Activated T-cell treated with anti-CD3 and anti-CD28 coated beads, Interleukin-2, amount 50 U/mL, for 72 hours (primary cell): ENCODE data around the gene RPL36A. TPM values are rescaled to one million over a fixed set of nuclear protein-coding genes. Genes with fewer than 3 reads are reported as not detected.
A peak's percentile ranks its signal among the peaks of the same experiment; 100 is the strongest.

Source experiments
- ATAC-seq, 2 donors: fragments of 150-1000 bp; cut with Tn5 transposase; replicated peaks in 1 of 2; 2 replicates each; pipeline ENCODE4 v1.10.0; 2021; ENCODE audit warnings: moderate library complexity in 2 of 2, mild to moderate bottlenecking in 1 of 2
- DNase-seq, 2 donors: peaks; one replicate each; pipeline ENCODE4 v3.0.0; 2021 to 2022; ENCODE audit warnings: mixed read lengths in 1 of 2
- H3K27ac Mint-ChIP-seq: one replicate; pipeline ENCODE4 v1.8.0; 2022; ENCODE audit warnings: mild to moderate bottlenecking, moderate library complexity, mixed read lengths
- H3K27me3 Mint-ChIP-seq: one replicate; pipeline ENCODE4 v1.8.0; 2022; ENCODE audit warnings: low read depth, mixed read lengths
- H3K36me3 Mint-ChIP-seq, 2 donors: one replicate each; pipeline ENCODE4 v1.8.0; 2022; ENCODE audit warnings: mixed read lengths in 2 of 2, mild to moderate bottlenecking in 1 of 2; ENCODE audit not compliant: insufficient read depth in 2 of 2
- H3K4me1 Mint-ChIP-seq: one replicate; pipeline ENCODE4 v1.8.0; 2022; ENCODE audit warnings: low read depth, mixed read lengths
- H3K4me3 Mint-ChIP-seq, 2 donors: one replicate each; pipeline ENCODE4 v1.8.0; 2022; ENCODE audit warnings: mild to moderate bottlenecking in 2 of 2, mixed read lengths in 2 of 2, moderate library complexity in 2 of 2
- H3K9me3 Mint-ChIP-seq, 2 donors: one replicate each; pipeline ENCODE4 v1.8.0; 2022; ENCODE audit warnings: mixed read lengths in 2 of 2
- total RNA-seq, 2 donors: library from RNA; stranded (reverse); gene quantifications; one replicate each; pipeline ENCODE4 v1.2.3, GENCODE V29; 2022

RPL36A gene
- 100 to 1,000 TPM; 221 to 294 TPM for total RNA-seq

DNA sequence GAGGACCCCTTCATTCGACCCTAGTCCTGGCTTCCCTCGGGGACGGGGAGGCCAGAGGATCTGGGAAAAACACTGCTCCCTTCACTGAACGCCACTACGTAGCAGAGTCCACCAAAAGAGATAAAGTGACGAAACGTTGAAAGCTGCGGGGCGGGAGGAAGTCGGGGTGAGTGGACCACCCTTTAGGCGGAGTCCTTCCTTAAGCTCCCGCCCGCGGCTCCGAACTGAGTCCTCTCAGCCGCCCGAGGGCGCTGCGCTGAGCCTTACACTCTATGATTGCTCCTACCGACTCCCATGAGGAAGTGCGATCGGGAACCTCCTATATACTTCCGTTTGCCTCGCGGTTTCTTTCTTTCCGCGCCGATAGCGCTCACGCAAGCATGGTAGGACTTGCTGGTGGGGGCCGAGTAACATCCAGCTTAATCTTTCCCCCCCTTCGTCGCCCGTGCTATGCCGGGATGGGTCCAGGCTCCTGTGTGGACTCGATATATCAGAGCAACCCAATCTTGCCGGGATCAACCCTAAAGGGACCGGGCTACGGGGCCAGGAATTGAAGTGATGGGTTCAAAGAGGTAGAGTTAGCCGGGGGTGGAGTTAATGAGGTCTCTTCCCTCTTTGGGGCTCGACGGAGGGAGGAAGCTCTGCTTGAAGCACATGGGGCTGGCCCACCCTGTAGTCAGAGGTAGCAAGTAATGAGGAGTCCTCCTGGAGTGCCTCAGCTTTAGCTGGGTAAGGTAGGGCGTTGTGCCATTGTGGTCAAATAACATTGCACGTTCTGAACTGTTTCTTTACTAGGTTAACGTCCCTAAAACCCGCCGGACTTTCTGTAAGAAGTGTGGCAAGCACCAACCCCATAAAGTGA is at the start of gene RPL36A:
Gene RPL36A, plus strand, starts transcription at position 348 of the 862 bp plus-strand sequence. Its CDS starts 33 bp downstream, at position 381.
- Mint-ChIP-seq H3K9me3 (no peaks in the 10 kb centered on the region), H3K4me3 (peak within 1 kb of the TSS; percentile 91 to 96), H3K27ac (peak within 1 kb of the TSS; percentile 98), H3K4me1 (peaks cover 11% of the 10 kb centered on the region), H3K36me3 (peaks cover 9 to 22% of the 10 kb centered on the region in 2 donors), H3K27me3 (no peaks in the 10 kb centered on the region)
- DNase-seq (peak; percentile 82 to 86), ATAC-seq (peak; percentile 96 to 98)

DNA sequence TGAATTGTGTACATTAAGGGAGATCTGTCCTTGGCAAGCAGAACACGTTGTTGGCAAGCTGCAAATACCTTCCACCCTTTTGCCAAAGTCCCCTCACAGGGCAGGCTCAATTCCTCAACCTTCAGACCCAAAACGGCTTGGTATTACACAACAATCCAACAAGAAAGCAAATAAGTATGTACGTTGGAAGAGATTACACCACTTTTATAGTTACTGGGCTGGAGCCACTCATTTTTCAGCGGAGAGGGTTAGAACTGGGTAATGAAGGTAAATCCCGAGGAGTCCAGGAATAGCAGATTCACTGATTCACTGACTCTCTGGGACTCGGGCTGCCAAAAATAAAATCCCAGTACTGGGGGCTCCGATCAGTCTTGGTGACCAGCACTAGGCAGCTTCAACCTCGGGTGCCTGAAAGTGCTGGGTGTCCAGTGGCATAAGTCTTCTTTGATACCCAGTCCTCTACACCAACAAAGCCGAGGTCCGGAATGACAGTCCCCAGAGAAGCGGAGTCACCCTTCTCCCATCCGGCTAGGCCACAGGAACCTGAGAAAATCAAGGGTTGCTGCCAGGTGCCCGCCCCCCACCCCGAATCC is 42.9 kb upstream of the RPL36A start:
- H3K36me3 Mint-ChIP-seq: peaks cover 4% of the 10 kb centered on the region in 2 donors
- DNase-seq: peak; percentile 1 to 5
- no peaks in the 10 kb centered on the region for H3K9me3 Mint-ChIP-seq
- peaks cover 6% of the 10 kb centered on the region for H3K27me3 Mint-ChIP-seq
- peak overlapping the region; percentile 77 for H3K27ac Mint-ChIP-seq
- H3K4me3 Mint-ChIP-seq: peak overlapping the region; percentile 91 to 93
- peaks cover 27% of the 10 kb centered on the region for H3K4me1 Mint-ChIP-seq
- peak; percentile 3 to 8 for ATAC-seq

DNA sequence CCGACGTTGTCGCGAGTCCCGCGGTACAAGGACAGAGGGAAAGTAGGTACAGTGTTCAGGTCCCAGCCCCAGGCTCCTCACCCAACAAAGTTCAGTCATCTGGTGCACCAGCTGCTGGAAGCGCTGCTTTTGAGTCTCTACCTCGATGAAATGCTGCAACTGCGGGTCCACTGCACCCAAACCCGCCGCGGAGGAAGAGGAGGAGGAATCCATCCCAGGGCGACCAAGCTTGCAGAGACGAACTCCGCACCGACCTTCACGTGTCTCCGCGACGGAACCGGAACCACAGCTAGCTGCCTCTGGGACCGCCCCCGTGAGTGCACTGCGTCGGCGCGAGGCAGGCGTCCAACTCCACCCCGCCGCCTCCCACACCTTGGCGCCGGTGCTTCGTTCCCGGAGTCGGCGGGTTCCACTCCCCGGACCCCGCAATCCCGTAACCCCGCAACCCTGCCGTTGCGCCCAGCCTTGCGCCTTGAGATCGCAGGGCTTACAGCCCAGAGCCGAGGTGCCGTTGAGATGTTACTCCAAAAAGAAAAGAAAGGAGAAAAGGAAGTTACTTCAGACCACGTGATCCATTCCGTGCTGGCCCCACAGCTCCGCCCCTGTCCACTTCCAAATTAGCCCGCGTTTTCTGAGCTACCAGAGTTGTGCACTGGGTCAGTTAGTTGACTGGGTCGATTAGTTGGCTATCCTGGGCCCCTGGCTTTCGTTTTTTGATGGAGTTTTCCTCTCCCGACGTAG is 42.2 kb upstream of the RPL36A start, which contains the start of gene TIMM8A:
Gene TIMM8A, minus strand, starts transcription at position 291 of the 741 bp plus-strand sequence. Its CDS starts 78 bp downstream, at position 213.
- peak within 1 kb of the TSS; percentile 91 to 93 for H3K4me3 Mint-ChIP-seq
- H3K27ac Mint-ChIP-seq: peak within 1 kb of the TSS; percentile 84
- H3K36me3 Mint-ChIP-seq: peaks cover 4% of the 10 kb centered on the region in 2 donors
- peaks cover 6% of the 10 kb centered on the region for H3K27me3 Mint-ChIP-seq
- no peaks in the 10 kb centered on the region for H3K9me3 Mint-ChIP-seq
- DNase-seq (peak; percentile 79 to 85), ATAC-seq (peak; percentile 99)
- H3K4me1 Mint-ChIP-seq: peaks cover 27% of the 10 kb centered on the region

DNA sequence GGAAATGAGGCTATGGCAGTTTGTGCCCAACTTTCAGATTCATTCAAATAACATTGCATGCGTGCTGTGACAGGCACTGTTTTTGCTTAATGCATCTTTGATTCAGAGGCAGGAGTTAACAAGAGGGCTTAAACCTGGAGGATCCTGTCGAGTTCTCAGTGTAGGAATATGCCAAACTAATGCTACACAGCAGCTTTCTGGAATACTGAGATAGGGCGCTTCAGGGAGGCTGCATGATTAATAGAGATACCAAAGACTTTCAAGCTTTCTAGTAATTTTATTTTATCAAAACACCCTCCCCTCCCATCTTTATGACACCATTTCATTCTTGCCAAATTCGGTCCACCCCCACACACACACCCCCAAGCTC is 41.6 kb upstream of the RPL36A start:
- H3K9me3 Mint-ChIP-seq: no peaks in the 10 kb centered on the region
- peak overlapping the region; percentile 91 to 93 for H3K4me3 Mint-ChIP-seq
- DNase-seq (no peak), ATAC-seq (no peak)
- peak overlapping the region; percentile 84 for H3K27ac Mint-ChIP-seq
- H3K36me3 Mint-ChIP-seq: peaks cover 2 to 4% of the 10 kb centered on the region in 2 donors
- peaks cover 27% of the 10 kb centered on the region for H3K4me1 Mint-ChIP-seq
- H3K27me3 Mint-ChIP-seq: peaks cover 10% of the 10 kb centered on the region

DNA sequence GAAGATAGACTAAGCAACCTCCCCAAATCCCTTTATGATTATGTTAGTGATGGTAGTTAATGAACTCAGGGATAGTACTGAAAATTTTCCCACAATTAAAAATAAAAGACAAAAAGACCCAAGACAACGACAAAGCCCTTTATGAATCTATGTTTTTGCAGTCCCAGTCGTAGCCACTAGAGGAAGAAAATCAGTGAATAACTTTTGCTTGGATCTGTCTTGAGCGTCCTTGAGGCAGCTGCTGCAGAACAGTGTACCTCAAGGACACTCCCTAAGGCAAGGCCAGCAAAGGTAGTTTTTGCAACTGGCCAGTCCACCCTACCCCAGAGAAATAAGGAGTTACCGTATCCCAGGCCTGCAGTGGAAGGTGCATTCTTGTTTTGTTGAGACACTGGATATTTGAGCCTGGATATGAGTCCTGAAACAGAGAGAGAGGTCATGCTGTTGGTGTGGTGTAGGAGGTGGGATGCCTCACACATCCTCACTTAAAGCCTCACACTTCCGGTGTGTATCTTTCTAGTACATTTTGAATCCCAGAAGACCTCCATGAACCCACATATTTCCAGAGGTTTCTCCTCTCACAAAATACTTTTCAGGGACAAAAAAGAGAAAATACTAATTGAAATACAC is 33.5 kb upstream of the RPL36A start:
- no peaks in the 10 kb centered on the region for H3K36me3 Mint-ChIP-seq
- H3K4me1 Mint-ChIP-seq: no peaks in the 10 kb centered on the region
- H3K4me3 Mint-ChIP-seq: no peak overlapping the region
- no peak for DNase-seq
- H3K27ac Mint-ChIP-seq: no peak overlapping the region
- H3K27me3 Mint-ChIP-seq: peaks cover 14% of the 10 kb centered on the region
- no peaks in the 10 kb centered on the region for H3K9me3 Mint-ChIP-seq
- ATAC-seq: no peak

DNA sequence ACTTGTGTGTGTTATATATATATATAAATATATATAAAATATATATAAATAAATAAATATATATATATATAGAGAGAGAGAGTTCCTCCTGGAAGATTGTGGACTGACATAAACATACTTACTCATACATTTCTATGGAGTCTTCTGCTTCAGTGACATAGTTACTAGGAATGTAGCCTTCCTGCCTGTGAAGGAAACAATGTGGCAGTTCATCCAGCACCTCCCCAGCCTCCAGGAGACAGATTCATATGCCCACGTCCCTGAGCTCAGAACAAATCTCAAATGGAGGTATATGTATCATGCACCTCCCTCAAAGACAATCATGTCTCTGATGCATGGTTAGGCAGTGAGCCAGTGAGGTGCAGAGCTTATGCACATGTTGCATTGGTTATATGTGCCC is 30.8 kb upstream of the RPL36A start:
- Mint-ChIP-seq H3K9me3 (no peaks in the 10 kb centered on the region), H3K36me3 (no peaks in the 10 kb centered on the region), H3K4me3 (no peak overlapping the region), H3K27me3 (peaks cover 14% of the 10 kb centered on the region), H3K4me1 (no peaks in the 10 kb centered on the region), H3K27ac (no peak overlapping the region)
- DNase-seq (no peak), ATAC-seq (no peak)

DNA sequence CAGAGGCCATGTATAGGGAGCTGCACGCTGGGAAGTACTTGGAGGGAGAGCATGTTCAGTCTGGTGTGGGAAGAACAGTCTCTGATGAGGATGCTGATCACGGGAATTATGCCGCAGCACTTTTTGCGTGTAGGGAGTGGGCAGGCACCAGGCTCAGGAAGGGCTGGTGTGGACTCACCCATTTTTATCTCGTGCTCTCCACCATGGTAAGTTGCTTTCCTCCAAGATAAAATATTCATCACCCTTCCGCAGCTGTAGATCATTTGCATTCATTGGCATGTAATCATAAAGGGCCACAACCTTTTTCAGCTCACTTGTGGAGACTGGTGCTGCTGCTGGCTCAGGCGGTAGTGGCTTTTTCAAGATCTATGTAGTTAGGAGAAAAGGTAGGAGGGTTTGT is 30.4 kb upstream of the RPL36A start:
- no peaks in the 10 kb centered on the region for H3K4me1 Mint-ChIP-seq
- peaks cover 14% of the 10 kb centered on the region for H3K27me3 Mint-ChIP-seq
- no peak overlapping the region for H3K4me3 Mint-ChIP-seq
- DNase-seq (no peak), ATAC-seq (no peak)
- no peaks in the 10 kb centered on the region for H3K9me3 Mint-ChIP-seq
- H3K36me3 Mint-ChIP-seq: no peaks in the 10 kb centered on the region
- no peak overlapping the region for H3K27ac Mint-ChIP-seq

DNA sequence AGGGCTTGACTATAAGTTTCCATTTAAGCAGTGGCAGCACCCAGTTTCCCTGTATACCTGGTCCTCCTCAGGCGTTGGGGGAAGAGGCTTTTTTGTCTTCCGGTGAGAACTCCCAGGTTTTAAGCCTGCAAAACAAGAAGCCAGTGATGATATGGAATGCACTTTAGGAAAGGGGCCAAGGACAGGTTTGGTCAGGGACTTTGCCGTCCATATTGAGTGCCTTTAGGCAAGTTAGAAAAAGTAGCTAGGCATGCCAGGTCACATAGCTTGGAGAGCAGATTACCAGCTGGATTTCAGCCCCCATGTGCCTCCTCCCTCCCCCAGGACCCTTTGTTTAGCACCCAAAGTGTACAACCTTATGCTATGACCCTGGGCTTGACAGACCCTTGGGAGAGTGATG is 28.7 kb upstream of the RPL36A start:
- Mint-ChIP-seq H3K4me3 (no peak overlapping the region), H3K4me1 (no peaks in the 10 kb centered on the region)

DNA sequence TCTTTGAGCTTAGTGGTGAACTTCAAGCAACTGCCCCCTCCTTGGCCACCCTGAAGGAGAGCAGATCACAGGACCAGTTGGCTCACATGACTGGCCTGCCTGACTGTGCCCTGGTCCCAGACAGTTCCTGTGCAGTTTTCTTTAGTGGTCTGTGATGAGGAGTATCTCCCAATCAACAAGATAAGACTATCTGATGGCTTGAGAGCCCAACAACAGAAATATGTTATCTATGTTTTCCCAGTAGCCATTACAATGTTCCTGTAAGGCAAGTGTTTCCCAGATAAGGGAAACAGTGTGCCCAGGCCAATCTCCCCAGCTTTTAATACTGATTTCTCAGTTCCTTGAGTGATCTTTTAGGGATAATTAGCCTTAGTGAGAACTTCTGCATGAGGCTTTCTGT is 28.1 kb upstream of the RPL36A start:
- no peak for DNase-seq
- no peaks in the 10 kb centered on the region for H3K9me3 Mint-ChIP-seq
- no peak overlapping the region for H3K27ac Mint-ChIP-seq
- no peak overlapping the region for H3K4me3 Mint-ChIP-seq
- no peaks in the 10 kb centered on the region for H3K4me1 Mint-ChIP-seq
- ATAC-seq: no peak
- H3K27me3 Mint-ChIP-seq: peaks cover 14% of the 10 kb centered on the region
- H3K36me3 Mint-ChIP-seq: no peaks in the 10 kb centered on the region

More for the DNA sequence above, 28.7 kb upstream of the RPL36A start:
- no peak for DNase-seq
- H3K27ac Mint-ChIP-seq: no peak overlapping the region
- no peaks in the 10 kb centered on the region for H3K36me3 Mint-ChIP-seq
- no peak for ATAC-seq
- H3K9me3 Mint-ChIP-seq: no peaks in the 10 kb centered on the region
- H3K27me3 Mint-ChIP-seq: peaks cover 14% of the 10 kb centered on the region

DNA sequence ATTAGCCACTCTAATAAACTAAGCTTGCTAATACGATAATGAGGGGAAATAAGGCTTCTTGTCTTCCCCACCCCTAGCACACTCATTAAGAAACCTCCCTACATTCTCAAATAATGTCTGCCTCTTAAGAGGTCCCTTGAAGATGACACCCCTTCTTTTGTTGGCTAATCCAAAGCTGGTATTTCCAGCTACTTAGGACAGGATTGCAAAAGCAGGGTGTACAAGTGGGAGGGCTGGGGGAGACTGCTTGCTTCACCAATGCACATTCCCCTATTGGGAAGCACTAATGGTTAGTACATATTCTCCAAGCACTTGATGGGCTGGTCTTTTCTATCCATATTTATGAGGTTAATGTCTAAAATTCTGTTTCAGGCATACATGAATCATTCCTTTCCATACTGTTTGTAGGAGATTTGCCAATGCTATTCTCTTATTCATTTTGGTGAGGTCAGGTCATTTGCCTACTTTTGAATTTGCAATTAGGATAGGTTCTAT is 25.5 kb upstream of the RPL36A start:
- Mint-ChIP-seq H3K27ac (no peak overlapping the region), H3K9me3 (no peaks in the 10 kb centered on the region), H3K36me3 (no peaks in the 10 kb centered on the region), H3K27me3 (peaks cover 13% of the 10 kb centered on the region), H3K4me3 (no peak overlapping the region), H3K4me1 (no peaks in the 10 kb centered on the region)
- ATAC-seq (no peak), DNase-seq (no peak)

DNA sequence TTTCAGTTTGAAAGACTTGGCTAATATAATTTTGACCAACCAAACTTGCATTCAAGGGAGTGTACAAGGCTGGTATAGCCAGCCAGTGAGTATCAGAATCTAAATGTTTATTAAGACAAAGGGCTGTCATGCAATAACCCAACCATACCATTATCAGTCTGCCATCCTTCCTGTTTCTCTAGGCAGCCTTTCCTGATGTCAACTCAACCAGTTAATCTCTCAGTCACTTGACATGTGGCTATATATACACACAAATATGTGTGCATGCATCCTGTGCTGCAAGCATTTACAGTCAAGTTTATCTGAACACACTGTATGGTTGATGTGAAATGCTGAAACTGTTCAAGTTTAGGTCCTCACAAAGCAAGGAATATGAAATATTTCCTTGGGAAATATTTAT is 22.0 kb upstream of the RPL36A start:
- DNase-seq: no peak
- no peaks in the 10 kb centered on the region for H3K36me3 Mint-ChIP-seq
- no peak overlapping the region for H3K27ac Mint-ChIP-seq
- no peaks in the 10 kb centered on the region for H3K9me3 Mint-ChIP-seq
- H3K4me1 Mint-ChIP-seq: no peaks in the 10 kb centered on the region
- ATAC-seq: no peak
- H3K4me3 Mint-ChIP-seq: no peak overlapping the region
- H3K27me3 Mint-ChIP-seq: peaks cover 17% of the 10 kb centered on the region

DNA sequence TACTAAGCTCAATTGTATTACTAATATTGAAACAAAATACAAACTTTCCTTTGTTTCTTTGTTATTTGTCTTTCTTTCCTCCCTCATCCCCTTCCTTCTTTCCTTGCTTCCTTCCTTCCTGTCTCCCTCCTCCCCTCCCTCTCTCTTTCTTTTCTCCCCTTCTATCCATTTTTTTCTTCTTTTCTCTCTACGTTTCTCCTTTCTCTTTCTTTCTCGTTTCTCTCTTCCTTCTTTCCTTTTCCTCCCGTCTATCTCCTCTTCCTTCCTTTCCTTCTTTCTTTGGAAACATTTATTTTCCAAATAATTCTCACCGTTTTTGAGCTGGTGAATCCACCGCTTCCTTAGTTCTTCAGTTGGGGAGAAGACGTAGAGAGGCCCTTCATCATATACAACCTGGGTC is 21.1 kb upstream of the RPL36A start:
- H3K36me3 Mint-ChIP-seq: no peaks in the 10 kb centered on the region
- H3K9me3 Mint-ChIP-seq: no peaks in the 10 kb centered on the region
- H3K4me3 Mint-ChIP-seq: no peak overlapping the region
- H3K27ac Mint-ChIP-seq: no peak overlapping the region
- peaks cover 23% of the 10 kb centered on the region for H3K27me3 Mint-ChIP-seq
- no peak for DNase-seq
- no peak for ATAC-seq
- H3K4me1 Mint-ChIP-seq: no peaks in the 10 kb centered on the region
